K562 (cell line): ENCODE results near the gene PBX2. TPM values are rescaled to one million over a fixed set of nuclear protein-coding genes. Genes with fewer than 3 reads are reported as not detected.

Experiments used
- ZNF280A ChIP-seq: fragments of 450-650 bp; IDR thresholded peaks from 2 replicates; pipeline ENCODE4 v1.6.1; 2018; ENCODE audit warnings: mild to moderate bottlenecking, low read depth; ENCODE audit not compliant: partially characterized antibody
- polyA plus RNA-seq, 8 experiments: library from polyadenylated mRNA; depleted of rRNA in 4 of 8; stranded (reverse) in 5 of 8; unstranded in 3 of 8; fragments of >200 nt; fragmentation: Nextera tagmentation in 2 of 8; fragmentation: Illumina TruSeq in 1 of 8; extraction: Ambion mirVana in 2 of 8; extraction: Trizol in 1 of 8; gene quantifications; 2 replicates each; pipeline versions ENCODE4 v1.2.1 to v1.2.3, GENCODE V29; 2011 to 2014; ENCODE audit warnings: inconsistent platforms in 1 of 8, missing spikeins in 1 of 8
- total RNA-seq, 7 experiments: library from RNA; depleted of rRNA in 6 of 7; stranded (reverse); fragments of >200 nt in 6 of 7; fragmentation: Illumina TruSeq in 2 of 7; extraction: Trizol in 2 of 7; gene quantifications; 2 replicates each; pipeline versions ENCODE4 v1.2.1 to v1.2.3, GENCODE V29; 2011 to 2021; ENCODE audit warnings: low replicate concordance in 1 of 7
- TF ChIP-seq, protein P1 (sequence below): IDR thresholded peaks from 3 replicates; pipeline ENCODE4 v1.6.1; 2011; ENCODE audit warnings: borderline replicate concordance, mild to moderate bottlenecking, moderate library complexity; ENCODE audit not compliant: insufficient read length; ENCODE audit errors: extremely low read depth
- TF ChIP-seq, protein P2 (sequence below), 2 experiments: fragments of 450-650 bp; IDR thresholded peaks; 2 replicates each; pipeline ENCODE4 v1.6.1; 2016; ENCODE audit warnings: mild to moderate bottlenecking in 2 of 2, borderline replicate concordance in 1 of 2, low read depth in 1 of 2, moderate library complexity in 1 of 2

Gene PBX2
- total and polyA plus RNA-seq, 9 of the 15 experiments (the other 6 are each of a cell fraction or from before 2014, with no cell fraction given): 1.9 to 134 (median 62.5) TPM

GRCh38 chr6:32176476-32177182 lies 13.4 kb downstream of the PBX2 start (continued):
- TF ChIP-seq, protein P1, sequence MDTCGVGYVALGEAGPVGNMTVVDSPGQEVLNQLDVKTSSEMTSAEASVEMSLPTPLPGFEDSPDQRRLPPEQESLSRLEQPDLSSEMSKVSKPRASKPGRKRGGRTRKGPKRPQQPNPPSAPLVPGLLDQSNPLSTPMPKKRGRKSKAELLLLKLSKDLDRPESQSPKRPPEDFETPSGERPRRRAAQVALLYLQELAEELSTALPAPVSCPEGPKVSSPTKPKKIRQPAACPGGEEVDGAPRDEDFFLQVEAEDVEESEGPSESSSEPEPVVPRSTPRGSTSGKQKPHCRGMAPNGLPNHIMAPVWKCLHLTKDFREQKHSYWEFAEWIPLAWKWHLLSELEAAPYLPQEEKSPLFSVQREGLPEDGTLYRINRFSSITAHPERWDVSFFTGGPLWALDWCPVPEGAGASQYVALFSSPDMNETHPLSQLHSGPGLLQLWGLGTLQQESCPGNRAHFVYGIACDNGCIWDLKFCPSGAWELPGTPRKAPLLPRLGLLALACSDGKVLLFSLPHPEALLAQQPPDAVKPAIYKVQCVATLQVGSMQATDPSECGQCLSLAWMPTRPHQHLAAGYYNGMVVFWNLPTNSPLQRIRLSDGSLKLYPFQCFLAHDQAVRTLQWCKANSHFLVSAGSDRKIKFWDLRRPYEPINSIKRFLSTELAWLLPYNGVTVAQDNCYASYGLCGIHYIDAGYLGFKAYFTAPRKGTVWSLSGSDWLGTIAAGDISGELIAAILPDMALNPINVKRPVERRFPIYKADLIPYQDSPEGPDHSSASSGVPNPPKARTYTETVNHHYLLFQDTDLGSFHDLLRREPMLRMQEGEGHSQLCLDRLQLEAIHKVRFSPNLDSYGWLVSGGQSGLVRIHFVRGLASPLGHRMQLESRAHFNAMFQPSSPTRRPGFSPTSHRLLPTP: no peak
- TF ChIP-seq, protein P2, sequence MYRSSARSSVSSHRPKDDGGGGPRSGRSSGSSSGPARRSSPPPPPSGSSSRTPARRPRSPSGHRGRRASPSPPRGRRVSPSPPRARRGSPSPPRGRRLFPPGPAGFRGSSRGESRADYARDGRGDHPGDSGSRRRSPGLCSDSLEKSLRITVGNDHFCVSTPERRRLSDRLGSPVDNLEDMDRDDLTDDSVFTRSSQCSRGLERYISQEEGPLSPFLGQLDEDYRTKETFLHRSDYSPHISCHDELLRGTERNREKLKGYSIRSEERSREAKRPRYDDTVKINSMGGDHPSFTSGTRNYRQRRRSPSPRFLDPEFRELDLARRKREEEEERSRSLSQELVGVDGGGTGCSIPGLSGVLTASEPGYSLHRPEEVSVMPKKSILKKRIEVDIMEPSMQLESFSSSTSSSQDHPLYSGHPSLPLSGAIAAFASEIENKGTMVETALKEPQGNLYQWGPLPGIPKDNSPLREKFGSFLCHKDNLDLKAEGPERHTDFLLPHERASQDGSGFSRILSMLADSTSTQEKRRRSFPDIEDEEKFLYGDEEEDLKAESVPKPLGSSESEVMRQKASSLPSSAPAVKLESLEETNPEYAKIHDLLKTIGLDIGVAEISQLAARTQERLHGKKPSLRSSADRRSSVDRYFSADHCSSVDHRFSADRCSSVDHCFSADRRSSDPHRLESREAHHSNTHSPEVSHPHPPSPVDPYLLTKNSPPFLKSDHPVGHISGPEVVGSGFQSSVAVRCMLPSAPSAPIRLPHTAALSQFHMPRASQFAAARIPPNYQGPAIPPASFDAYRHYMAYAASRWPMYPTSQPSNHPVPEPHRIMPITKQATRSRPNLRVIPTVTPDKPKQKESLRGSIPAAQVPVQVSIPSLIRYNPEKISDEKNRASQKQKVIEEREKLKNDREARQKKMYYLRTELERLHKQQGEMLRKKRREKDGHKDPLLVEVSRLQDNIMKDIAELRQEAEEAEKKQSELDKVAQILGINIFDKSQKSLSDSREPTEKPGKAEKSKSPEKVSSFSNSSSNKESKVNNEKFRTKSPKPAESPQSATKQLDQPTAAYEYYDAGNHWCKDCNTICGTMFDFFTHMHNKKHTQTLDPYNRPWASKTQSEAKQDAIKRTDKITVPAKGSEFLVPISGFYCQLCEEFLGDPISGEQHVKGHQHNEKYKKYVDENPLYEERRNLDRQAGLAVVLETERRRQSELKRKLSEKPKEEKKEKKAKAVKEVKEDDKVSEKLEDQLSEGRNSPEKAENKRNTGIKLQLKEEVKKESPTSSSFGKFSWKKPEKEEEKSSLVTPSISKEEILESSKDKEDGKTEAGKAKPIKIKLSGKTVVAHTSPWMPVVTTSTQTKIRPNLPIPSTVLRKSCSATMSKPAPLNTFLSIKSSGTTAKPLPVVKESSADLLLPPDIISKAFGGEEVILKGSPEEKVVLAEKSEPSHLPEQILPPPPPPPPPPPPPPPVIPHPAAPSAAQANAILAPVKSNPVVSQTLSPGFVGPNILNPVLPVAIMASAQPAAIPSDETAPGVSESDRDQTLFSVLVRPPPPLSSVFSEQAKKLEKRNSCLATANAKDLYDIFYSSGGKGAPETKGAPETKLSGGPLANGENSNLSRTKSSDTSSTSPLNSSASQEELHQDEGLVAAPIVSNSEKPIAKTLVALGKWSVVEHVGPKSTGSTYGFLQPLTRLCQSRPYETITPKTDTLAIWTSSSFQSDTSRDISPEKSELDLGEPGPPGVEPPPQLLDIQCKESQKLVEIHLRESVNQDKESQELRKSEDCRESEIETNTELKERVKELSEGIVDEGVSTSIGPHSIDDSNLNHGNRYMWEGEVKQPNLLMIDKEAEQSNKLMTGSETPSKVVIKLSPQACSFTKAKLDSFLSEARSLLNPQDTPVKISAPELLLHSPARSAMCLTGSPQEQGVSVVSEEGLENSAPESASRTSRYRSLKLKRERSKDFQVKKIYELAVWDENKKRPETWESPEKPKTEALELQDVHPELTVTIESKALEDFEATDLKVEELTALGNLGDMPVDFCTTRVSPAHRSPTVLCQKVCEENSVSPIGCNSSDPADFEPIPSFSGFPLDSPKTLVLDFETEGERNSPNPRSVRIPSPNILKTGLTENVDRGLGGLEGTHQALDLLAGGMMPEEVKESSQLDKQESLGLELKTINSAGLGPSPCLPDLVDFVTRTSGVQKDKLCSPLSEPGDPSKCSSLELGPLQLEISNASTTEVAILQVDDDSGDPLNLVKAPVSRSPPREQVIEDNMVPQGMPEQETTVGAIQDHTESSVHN (IDR thresholded peaks at IDR 0.05; ENCODE audit: borderline replicate concordance in 1 of 2, low read depth in 1 of 2): no peak; a peak in 1 of 4 replicates
- peak; percentile 56 for TF ChIP-seq ZNF280A
- TF ChIP-seq, all 486 proteins: peak for 85
